OCI-LY3 (cell line): ENCODE results near the gene CNN2.

Experiments used
- H2AFZ ChIP-seq: fragments of 200-600, 300-600 bp; shearing (Covaris generic); 2 replicates; pipeline ENCODE4 v1.6.0; 2014; ENCODE audit warnings: antibody characterized with exemption, low read depth, low read length
- H3K27ac ChIP-seq: fragments of 200-600, 300-600 bp; sonication (generic); 2 replicates; pipeline ENCODE4 v1.5.1; 2014; ENCODE audit warnings: mild to moderate bottlenecking, low read length, moderate library complexity, mixed read lengths
- H3K27me3 ChIP-seq: fragments of 200-600, 300-600 bp; sonication (generic); 2 replicates; pipeline ENCODE4 v1.6.1; 2014; ENCODE audit warnings: low read depth, low read length, mixed read lengths
- H3K36me3 ChIP-seq: fragments of 200-600, 300-600 bp; sonication (generic); replicated peaks from 2 replicates; pipeline ENCODE3; 2014; ENCODE audit warnings: low read depth, low read length, mixed read lengths
- H3K4me1 ChIP-seq: fragments of 300-600, 200-600 bp; sonication (generic); 2 replicates; pipeline ENCODE4 v1.6.1; 2014; ENCODE audit warnings: low read length, mixed read lengths
- H3K4me2 ChIP-seq: fragments of 200-600, 300-600 bp; sonication (generic); 2 replicates; pipeline ENCODE4 v1.6.1; 2014; ENCODE audit warnings: low read length, mixed read lengths
- H3K4me3 ChIP-seq: fragments of 300-600, 200-600 bp; sonication (generic); 2 replicates; pipeline ENCODE4 v1.5.1; 2014; ENCODE audit warnings: antibody characterized with exemption, mild to moderate bottlenecking, low read length, moderate library complexity
- H3K79me2 ChIP-seq: fragments of 300-600, 200-600 bp; shearing (Covaris generic); 2 replicates; pipeline ENCODE4 v1.6.1; 2014; ENCODE audit warnings: mild to moderate bottlenecking, low read length, mixed read lengths
- H3K9ac ChIP-seq: fragments of 300-600, 200-600 bp; shearing (Covaris generic); 2 replicates; pipeline ENCODE4 v1.6.0; 2014; ENCODE audit warnings: mild to moderate bottlenecking, low read length, moderate library complexity
- H3K9me3 ChIP-seq: fragments of 200-600, 300-600 bp; shearing (Covaris generic); 2 replicates; pipeline ENCODE4 v1.6.1; 2014; ENCODE audit warnings: low read length, mixed read lengths; ENCODE audit not compliant: insufficient read depth
- H4K20me1 ChIP-seq: fragments of 200-600, 300-600 bp; sonication (generic); 2 replicates; pipeline ENCODE4 v1.6.1; 2016; ENCODE audit warnings: low read length, mixed read lengths; ENCODE audit not compliant: insufficient read depth
- CTCF ChIP-seq: fragments of 200-600, 300-600 bp; sonication (generic); IDR thresholded peaks from 2 replicates; pipeline ENCODE4 v1.5.1; 2014; ENCODE audit warnings: antibody characterized with exemption, low read length, low read depth
- EZH2phosphoT487 ChIP-seq: fragments of 200-600 bp; shearing (Covaris generic); IDR thresholded peaks from 2 replicates; pipeline ENCODE4 v1.6.1; 2018; ENCODE audit warnings: antibody characterized with exemption, mixed run types, low read depth

Gene CNN2

GRCh38 chr19:1039646-1040475 lies 13.5 kb downstream of the CNN2 start, which contains the start of gene ABCA7:
TSS of gene ABCA7 (plus strand) at chr19:1040107. CDS start at chr19:1041362, 1,255 bp downstream.
- H4K20me1 ChIP-seq: peaks cover 5% of the 10 kb centered on the region; the same call in 1 of the 2 replicates

GRCh38 chr19:1040476-1041271 lies 14.3 kb downstream of the CNN2 start:
- no peak for TF ChIP-seq EZH2phosphoT487
- no peak for TF ChIP-seq CTCF
- peak overlapping the region; percentile 66 for H3K27ac ChIP-seq
- no peaks in the 10 kb centered on the region for H3K9me3 ChIP-seq
- peaks cover 17% of the 10 kb centered on the region; the same call in 1 of the 2 replicates for H3K79me2 ChIP-seq
- peak overlapping the region; percentile 82 for H3K4me3 ChIP-seq
- H3K9ac ChIP-seq: peak overlapping the region; percentile 77
- H3K27me3 ChIP-seq: no peaks in the 10 kb centered on the region
- H2AFZ ChIP-seq: no peak overlapping the region
- H3K4me2 ChIP-seq: peak overlapping the region; percentile 95
- H3K4me1 ChIP-seq: peaks cover 41% of the 10 kb centered on the region
- peaks cover 5% of the 10 kb centered on the region; the same call in 1 of the 2 replicates for H4K20me1 ChIP-seq
- H3K36me3 ChIP-seq: peaks cover 27% of the 10 kb centered on the region

More at GRCh38 chr19:1039646-1040475, 13.5 kb downstream of the CNN2 start, which contains the start of gene ABCA7:
- Histone ChIP-seq H3K4me3 (peak within 1 kb of the TSS; percentile 82), H3K27me3 (no peaks in the 10 kb centered on the region), H3K9ac (peak within 1 kb of the TSS; percentile 77), H3K4me1 (peaks cover 41% of the 10 kb centered on the region), H3K27ac (peak within 1 kb of the TSS; percentile 92), H3K9me3 (no peaks in the 10 kb centered on the region), H3K79me2 (peaks cover 22% of the 10 kb centered on the region; the same call in 1 of the 2 replicates), H3K4me2 (peak within 1 kb of the TSS; percentile 95), H3K36me3 (peaks cover 28% of the 10 kb centered on the region), H2AFZ (no peak within 1 kb of the TSS)
- TF ChIP-seq EZH2phosphoT487: no peak

- TF ChIP-seq EZH2phosphoT487 (no peak), CTCF (no peak)
- Histone ChIP-seq H3K79me2 (peaks cover 13% of the 10 kb centered on the region; the same call in 1 of the 2 replicates), H3K36me3 (peaks cover 23% of the 10 kb centered on the region), H3K4me2 (peak overlapping the region; percentile 95), H2AFZ (no peak overlapping the region), H3K4me1 (peaks cover 37% of the 10 kb centered on the region), H3K9me3 (no peaks in the 10 kb centered on the region), H3K4me3 (peak overlapping the region; percentile 82), H3K27me3 (no peaks in the 10 kb centered on the region), H4K20me1 (peaks cover 5% of the 10 kb centered on the region; the same call in 1 of the 2 replicates), H3K27ac (no peak overlapping the region), H3K9ac (peak overlapping the region; percentile 25; the same call in 1 of the 2 replicates)
Measured at GRCh38 chr19:1041272-1041834, 14.9 kb downstream of the CNN2 start.

- H3K4me1 ChIP-seq: peaks cover 31% of the 10 kb centered on the region
- no peak for TF ChIP-seq EZH2phosphoT487
- no peak for TF ChIP-seq CTCF
- H3K27ac ChIP-seq: no peak overlapping the region
- H3K36me3 ChIP-seq: peaks cover 26% of the 10 kb centered on the region
- H3K9ac ChIP-seq: no peak overlapping the region
- H3K27me3 ChIP-seq: no peaks in the 10 kb centered on the region
- H3K79me2 ChIP-seq: peaks cover 11% of the 10 kb centered on the region; the same call in 1 of the 2 replicates
- H2AFZ ChIP-seq: no peak overlapping the region
- H3K4me3 ChIP-seq: no peak overlapping the region
- no peaks in the 10 kb centered on the region for H3K9me3 ChIP-seq
- peaks cover 5% of the 10 kb centered on the region; the same call in 1 of the 2 replicates for H4K20me1 ChIP-seq
- no peak overlapping the region for H3K4me2 ChIP-seq
Measured at GRCh38 chr19:1041835-1042685, 15.7 kb downstream of the CNN2 start.
